GM19238 (cell line): ENCODE results near the gene FBXL5.

Source experiments
- DNase-seq: peaks from one replicate; pipeline ENCODE4 v3.0.0; 2011; ENCODE audit warnings: low spot score; ENCODE audit not compliant: insufficient read length

FBXL5 gene

GRCh38 chr4:15562623-15563022, 92.5 kb downstream of the FBXL5 start:
- DNase-seq = no peak

GRCh38 chr4:15562114-15562513, 93.0 kb downstream of the FBXL5 start:
- DNase-seq = no peak

DNA sequence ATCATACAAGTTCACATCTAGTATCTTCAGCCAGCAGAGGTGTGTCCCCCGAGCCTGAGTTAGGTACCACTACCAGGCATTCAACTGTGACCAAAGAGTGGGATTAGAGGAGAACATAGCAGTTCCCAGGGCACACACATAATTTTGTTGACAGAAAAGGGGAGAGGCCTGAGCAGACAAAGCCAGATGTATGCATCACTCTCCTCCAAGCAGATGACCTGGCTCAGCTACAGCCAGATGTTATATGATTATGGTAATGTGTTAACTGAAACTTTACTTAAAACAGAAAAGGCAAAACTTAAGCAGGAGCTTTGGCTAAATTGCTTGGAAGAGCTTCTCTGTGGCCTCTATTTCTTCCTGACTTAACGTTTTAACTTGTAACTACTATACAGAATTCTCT, 96.6 kb downstream of the FBXL5 start:
- DNase-seq = no peak

DNA sequence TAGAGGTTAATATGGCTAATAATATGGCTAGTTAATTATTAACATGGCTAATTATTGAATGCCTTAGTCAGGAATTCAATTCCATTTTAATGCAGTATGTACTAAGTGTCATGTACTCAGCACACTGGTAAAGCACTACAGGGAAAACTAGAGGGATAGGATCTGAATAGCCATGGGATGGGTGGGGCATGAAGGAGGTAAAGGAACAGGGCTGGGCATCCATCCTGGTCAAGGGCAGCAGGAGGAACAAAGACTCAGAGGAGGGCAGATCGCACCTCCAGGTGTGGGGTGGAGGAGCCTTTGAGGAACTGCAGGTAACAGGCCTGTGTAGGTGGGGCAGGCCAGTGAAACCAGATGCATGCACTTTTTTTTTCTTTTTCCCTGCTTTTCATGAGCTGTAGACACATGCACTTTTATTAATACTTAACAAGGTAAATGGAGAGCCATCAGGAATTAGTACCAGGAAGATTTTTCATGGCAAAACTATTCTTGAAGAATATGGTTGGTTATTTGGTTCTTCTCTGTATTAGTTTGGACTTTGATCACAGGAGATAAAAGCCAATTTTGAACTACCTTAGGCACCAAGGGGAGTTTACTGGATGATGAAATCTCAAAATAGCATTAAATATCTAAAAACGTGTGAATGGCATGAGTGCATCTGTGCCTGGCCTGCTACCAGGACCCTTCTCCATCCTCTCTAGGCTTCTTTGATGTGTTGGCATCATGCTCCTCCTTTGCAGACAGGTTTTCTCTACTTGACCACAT, 97.2 kb downstream of the FBXL5 start:
- no peak for DNase-seq

DNA sequence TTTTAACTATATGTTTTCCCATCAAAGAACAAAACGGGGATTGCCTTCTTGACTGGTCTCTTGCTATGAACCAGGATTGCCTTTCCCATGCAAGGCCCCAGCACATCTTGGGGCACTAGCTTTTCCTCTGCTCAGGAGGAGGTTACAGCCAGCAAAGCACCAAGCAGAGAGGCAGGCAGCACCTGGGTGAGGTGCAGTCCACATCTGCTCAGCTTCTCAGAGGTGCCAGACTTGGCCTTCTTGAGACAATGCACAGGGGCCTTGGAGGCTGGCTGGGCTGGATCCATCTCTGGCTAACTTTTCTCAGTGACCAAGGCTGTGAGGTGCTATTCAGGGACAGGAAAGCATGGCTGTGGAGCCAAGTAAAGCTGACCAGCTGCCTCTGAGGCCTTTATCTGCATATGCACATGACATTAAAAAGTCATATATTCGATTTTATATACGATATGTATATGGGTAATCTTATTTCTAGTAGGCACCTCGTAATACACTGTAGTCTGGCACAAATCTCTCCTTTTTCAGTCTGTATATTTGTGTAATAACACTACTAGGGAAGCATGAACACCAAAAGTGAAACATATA, 98.6 kb downstream of the FBXL5 start:
- DNase-seq = no peak
